GM18520 (cell line): ENCODE data around the gene PPFIBP1.
"Not testable (repeated sequence)": the region's sequence is repeated elsewhere in the genome, so short reads cannot be mapped to it uniquely, and the experiment has no call there.

Experiments
- ATAC-seq: cut with Tn5 transposase; IDR thresholded peaks from one replicate; pipeline ENCODE4 v1.9.1; 2021; ENCODE audit not compliant: unreplicated experiment

Gene PPFIBP1

GRCh38 chr12:27588075-27588730 is 64.2 kb downstream of the PPFIBP1 start:
- ATAC-seq, result not testable (repeated sequence)

GRCh38 chr12:27588776-27589175 is 64.8 kb downstream of the PPFIBP1 start:
- ATAC-seq, result no peak

GRCh38 chr12:27589419-27589818 is 65.4 kb downstream of the PPFIBP1 start:
- no peak for ATAC-seq

GRCh38 chr12:27591698-27592097 is 67.7 kb downstream of the PPFIBP1 start:
- ATAC-seq, result not testable (repeated sequence)

GRCh38 chr12:27592548-27592947 is 68.5 kb downstream of the PPFIBP1 start:
- no peak for ATAC-seq

GRCh38 chr12:27593266-27593665 is 69.3 kb downstream of the PPFIBP1 start:
- ATAC-seq, result no peak

- ATAC-seq, result no peak
These were observed 71.2 kb downstream of the PPFIBP1 start for GRCh38 chr12:27595231-27595642.

- not testable (repeated sequence) for ATAC-seq
These were observed 74.9 kb downstream of the PPFIBP1 start for GRCh38 chr12:27598866-27599265.

GRCh38 chr12:27601056-27601828 is 77.2 kb downstream of the PPFIBP1 start:
- ATAC-seq, result not testable (repeated sequence)

- no peak for ATAC-seq
These were observed 78.5 kb downstream of the PPFIBP1 start for GRCh38 chr12:27602516-27602915.

GRCh38 chr12:27604431-27604830 is 80.4 kb downstream of the PPFIBP1 start:
- no peak for ATAC-seq

GRCh38 chr12:27606986-27607385 is 83.0 kb downstream of the PPFIBP1 start:
- no peak for ATAC-seq

GRCh38 chr12:27607591-27607990 is 83.6 kb downstream of the PPFIBP1 start:
- ATAC-seq, result no peak

- ATAC-seq, result no peak
These were observed 84.9 kb downstream of the PPFIBP1 start for GRCh38 chr12:27608890-27609289.

GRCh38 chr12:27610374-27610773 is 86.4 kb downstream of the PPFIBP1 start:
- ATAC-seq, result no peak

- ATAC-seq, result no peak
These were observed 90.4 kb downstream of the PPFIBP1 start for GRCh38 chr12:27614386-27614785.

- ATAC-seq, result no peak
These were observed 90.9 kb downstream of the PPFIBP1 start for GRCh38 chr12:27614866-27615265.

GRCh38 chr12:27615331-27615891 is 91.4 kb downstream of the PPFIBP1 start:
- no peak for ATAC-seq

- ATAC-seq, result no peak
These were observed 92.5 kb downstream of the PPFIBP1 start for GRCh38 chr12:27616356-27617142.

GRCh38 chr12:27618836-27619235 is 94.8 kb downstream of the PPFIBP1 start:
- ATAC-seq, result no peak

GRCh38 chr12:27619308-27619707 is 95.3 kb downstream of the PPFIBP1 start:
- no peak for ATAC-seq
